ENCODE measurements around the gene EN2.
"Not testable (repeated sequence)": the region's sequence is repeated elsewhere in the genome, so short reads cannot be mapped to it uniquely, and the experiment has no call there.

EN2 gene

DNA sequence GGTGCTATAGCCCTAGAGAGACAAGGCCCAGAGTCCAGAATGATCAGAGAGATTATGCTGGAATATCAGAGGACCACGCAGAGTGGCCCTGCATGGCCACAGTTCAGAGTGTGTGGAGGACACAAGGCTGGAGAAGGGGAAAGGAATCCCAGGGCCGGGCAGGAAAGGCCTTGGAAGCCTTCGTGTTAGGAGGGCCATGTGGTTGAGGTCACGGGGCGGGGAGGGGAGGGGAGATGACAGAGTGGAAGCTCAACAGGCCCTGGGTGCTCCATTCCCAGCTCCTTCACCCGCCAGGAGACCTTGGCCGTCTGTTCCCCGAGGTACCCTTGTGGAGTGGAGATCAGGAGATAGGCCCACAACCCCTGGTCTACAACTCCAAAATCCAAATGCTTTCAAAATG lies 13.2 kb upstream of the EN2 start:
- ATAC-seq (ENCODE audit: insufficient read depth, low read depth) (no peak), DNase-seq (no peak)
- H2AFZ ChIP-seq (ENCODE audit: low read depth, low read length), result no peak overlapping the region
- no peak overlapping the region for H3K27ac ChIP-seq (ENCODE audit: low read length)
- H3K36me3 ChIP-seq (ENCODE audit: insufficient read depth, low read length), result no peaks in the 10 kb centered on the region
- H3K4me3 ChIP-seq (ENCODE audit: low read depth in 1 of 2, low read length in 2 of 2), result no peak overlapping the region
- TF ChIP-seq CTCF (IDR thresholded peaks at IDR 0.05; ENCODE audit: borderline replicate concordance, extremely low read depth, low read length, poor library complexity, severe bottlenecking), result no peak
- TF ChIP-seq EZH2 (IDR thresholded peaks at IDR 0.05; ENCODE audit: borderline replicate concordance, low read depth, low read length, severe bottlenecking), result no peak
- no peaks in the 10 kb centered on the region for H3K4me1 ChIP-seq (ENCODE audit: insufficient read depth, low read length)
- H3K79me2 ChIP-seq (ENCODE audit: insufficient read depth, low read length), result no peaks in the 10 kb centered on the region
- H3K4me2 ChIP-seq (ENCODE audit: insufficient read depth, low read length), result no peak overlapping the region
- peaks cover 2% of the 10 kb centered on the region for H3K27me3 ChIP-seq (ENCODE audit: insufficient read depth, low read length, poor library complexity)
- no peak overlapping the region for H3K9ac ChIP-seq (ENCODE audit: low read depth, low read length)
- H3K9me3 ChIP-seq (ENCODE audit: insufficient read depth, low read length, severe bottlenecking), result no peaks in the 10 kb centered on the region
- no peaks in the 10 kb centered on the region for H4K20me1 ChIP-seq (ENCODE audit: insufficient read depth, low read length)

DNA sequence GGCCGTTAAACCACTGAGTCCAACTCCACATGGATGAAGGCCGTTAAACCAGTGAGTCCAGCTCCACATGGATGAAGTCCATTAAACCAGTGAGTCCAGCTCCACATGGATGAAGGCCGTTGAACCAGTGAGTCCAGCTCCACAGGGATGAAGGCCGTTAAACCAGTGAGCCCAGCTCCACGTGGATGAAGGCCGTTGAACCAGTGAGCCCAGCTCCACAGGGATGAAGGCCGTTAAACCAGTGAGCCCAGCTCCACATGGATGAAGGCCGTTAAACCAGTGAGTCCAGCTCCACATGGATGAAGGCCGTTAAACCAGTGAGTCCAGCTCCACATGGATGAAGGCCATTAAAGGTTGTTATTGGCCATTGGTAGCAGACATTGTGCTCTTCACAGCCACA lies 12.3 kb upstream of the EN2 start:
- not testable (repeated sequence) for DNase-seq; ATAC-seq (ENCODE audit: insufficient read depth, low read depth); H3K79me2 ChIP-seq (ENCODE audit: insufficient read depth, low read length); H3K27ac ChIP-seq (ENCODE audit: low read length); H3K27me3 ChIP-seq (ENCODE audit: insufficient read depth, low read length, poor library complexity); H3K4me2 ChIP-seq (ENCODE audit: insufficient read depth, low read length); H4K20me1 ChIP-seq (ENCODE audit: insufficient read depth, low read length); H2AFZ ChIP-seq (ENCODE audit: low read depth, low read length); H3K9me3 ChIP-seq (ENCODE audit: insufficient read depth, low read length, severe bottlenecking); H3K4me1 ChIP-seq (ENCODE audit: insufficient read depth, low read length); H3K9ac ChIP-seq (ENCODE audit: low read depth, low read length); H3K4me3 ChIP-seq (ENCODE audit: low read depth in 1 of 2, low read length in 2 of 2); H3K36me3 ChIP-seq (ENCODE audit: insufficient read depth, low read length)

- Histone ChIP-seq H3K9me3 (ENCODE audit: insufficient read depth, low read length, severe bottlenecking) (no peaks in the 10 kb centered on the region), H3K4me2 (ENCODE audit: insufficient read depth, low read length) (no peak overlapping the region), H3K4me3 (ENCODE audit: low read depth in 1 of 2, low read length in 2 of 2) (no peak overlapping the region), H4K20me1 (ENCODE audit: insufficient read depth, low read length) (no peaks in the 10 kb centered on the region), H3K79me2 (ENCODE audit: insufficient read depth, low read length) (no peaks in the 10 kb centered on the region), H3K27me3 (ENCODE audit: insufficient read depth, low read length, poor library complexity) (peaks cover 7% of the 10 kb centered on the region), H3K4me1 (ENCODE audit: insufficient read depth, low read length) (no peaks in the 10 kb centered on the region), H3K36me3 (ENCODE audit: insufficient read depth, low read length) (no peaks in the 10 kb centered on the region), H3K9ac (ENCODE audit: low read depth, low read length) (no peak overlapping the region), H3K27ac (ENCODE audit: low read length) (no peak overlapping the region), H2AFZ (ENCODE audit: low read depth, low read length) (no peak overlapping the region)
- DNase-seq, result no peak
- ATAC-seq (ENCODE audit: insufficient read depth, low read depth), result no peak
- TF ChIP-seq EZH2 (IDR thresholded peaks at IDR 0.05; ENCODE audit: borderline replicate concordance, low read depth, low read length, severe bottlenecking) (no peak), CTCF (IDR thresholded peaks at IDR 0.05; ENCODE audit: borderline replicate concordance, extremely low read depth, low read length, poor library complexity, severe bottlenecking) (no peak)
Observed at GRCh38 chr7:155447603-155448002, 10.3 kb upstream of the EN2 start.

- no peak overlapping the region for H3K4me3 ChIP-seq (ENCODE audit: low read depth in 1 of 2, low read length in 2 of 2)
- no peak for TF ChIP-seq EZH2 (IDR thresholded peaks at IDR 0.05; ENCODE audit: borderline replicate concordance, low read depth, low read length, severe bottlenecking)
- no peak for TF ChIP-seq CTCF (IDR thresholded peaks at IDR 0.05; ENCODE audit: borderline replicate concordance, extremely low read depth, low read length, poor library complexity, severe bottlenecking)
- no peaks in the 10 kb centered on the region for H3K79me2 ChIP-seq (ENCODE audit: insufficient read depth, low read length)
- no peak overlapping the region for H3K9ac ChIP-seq (ENCODE audit: low read depth, low read length)
- DNase-seq (no peak), ATAC-seq (ENCODE audit: insufficient read depth, low read depth) (no peak)
- no peaks in the 10 kb centered on the region for H3K4me1 ChIP-seq (ENCODE audit: insufficient read depth, low read length)
- no peaks in the 10 kb centered on the region for H4K20me1 ChIP-seq (ENCODE audit: insufficient read depth, low read length)
- H3K27ac ChIP-seq (ENCODE audit: low read length), result no peak overlapping the region
- peaks cover 12% of the 10 kb centered on the region for H3K27me3 ChIP-seq (ENCODE audit: insufficient read depth, low read length, poor library complexity)
- no peak overlapping the region for H3K4me2 ChIP-seq (ENCODE audit: insufficient read depth, low read length)
- no peaks in the 10 kb centered on the region for H3K36me3 ChIP-seq (ENCODE audit: insufficient read depth, low read length)
- no peak overlapping the region for H2AFZ ChIP-seq (ENCODE audit: low read depth, low read length)
- H3K9me3 ChIP-seq (ENCODE audit: insufficient read depth, low read length, severe bottlenecking), result no peaks in the 10 kb centered on the region
Observed at GRCh38 chr7:155448632-155449007, 9.3 kb upstream of the EN2 start.

All from DND-41 (cell line).